ENCODE measurements around the gene SPAG9. TPM values are rescaled to one million over a fixed set of nuclear protein-coding genes. Genes with fewer than 3 reads are reported as not detected.

SPAG9 gene
- total and polyA plus RNA-seq, 2 of the 8 experiments (the other 6 are each of a cell fraction or from before 2014, with no cell fraction given), result 9.8 to 63.8 TPM

GRCh38 chr17:51034800-51035199 is 85.9 kb downstream of the SPAG9 start:
- H3K56ac ChIP-seq (replicated peaks; ENCODE audit: insufficient read length, low read depth, low read length), result no peak overlapping the region
- H2BK120ac ChIP-seq (replicated peaks; ENCODE audit: low read depth, low read length), result no peak overlapping the region
- H3K4me1 ChIP-seq (replicated peaks in 1 of 4; ENCODE audit: control insufficient read depth in 3 of 4, insufficient read depth in 4 of 4, low read length in 3 of 4), result peaks cover 0 to 5% (median 0%) of the 10 kb centered on the region in 4 experiments; a peak in 2 of 7 replicates
- no peak overlapping the region for H2BK5ac ChIP-seq (ENCODE audit: low read depth, low read length)
- H3K9me3 ChIP-seq (ENCODE audit: insufficient read depth in 2 of 2, low read depth in 1 of 2, low read length in 1 of 2), result no peaks in the 10 kb centered on the region
- FAIRE-seq (no peak), DNase-seq (ENCODE audit: low read depth in 1 of 2, low spot score in 2 of 2) (no peak)
- no peak overlapping the region for H2BK12ac ChIP-seq (ENCODE audit: low read depth, low read length)
- no peak overlapping the region for H3K4ac ChIP-seq (replicated peaks; ENCODE audit: insufficient read length, low read depth, low read length)
- H3K79me1 ChIP-seq (ENCODE audit: low read depth, low read length), result no peaks in the 10 kb centered on the region; the same call in 1 of the 2 replicates
- H3K27ac ChIP-seq (ENCODE audit: low read depth, low read length), result no peak overlapping the region
- no peak overlapping the region for H2AFZ ChIP-seq (ENCODE audit: low read length)
- no peak overlapping the region for H3K23ac ChIP-seq (ENCODE audit: insufficient read length)
- no peaks in the 10 kb centered on the region for H3K79me2 ChIP-seq (ENCODE audit: control insufficient read depth in 1 of 2, insufficient read depth in 2 of 2, low read length in 2 of 2)
- no peak overlapping the region for H4K91ac ChIP-seq (replicated peaks; ENCODE audit: insufficient read length, low read length)
- no peak overlapping the region for H3K4me2 ChIP-seq (ENCODE audit: insufficient read depth in 1 of 2, low read depth in 2 of 2, low read length in 2 of 2)
- H3K27me3 ChIP-seq (replicated peaks in 1 of 4; ENCODE audit: control insufficient read depth in 3 of 4, extremely low read depth in 1 of 4, insufficient read depth in 3 of 4, low read length in 3 of 4), result no peaks in the 10 kb centered on the region
- TF ChIP-seq CHD2 (IDR thresholded peaks at IDR 0.05; ENCODE audit: low read length) (no peak), EZH2 (IDR thresholded peaks at IDR 0.05; ENCODE audit: low read depth, low read length, severe bottlenecking) (no peak), HDAC2 (IDR thresholded peaks at IDR 0.05; ENCODE audit: borderline replicate concordance in 1 of 2, low read depth in 2 of 2, low read length in 2 of 2) (no peak), RBBP5 (IDR thresholded peaks at IDR 0.05; ENCODE audit: borderline replicate concordance, low read depth, low read length) (no peak), CBX8 (IDR thresholded peaks at IDR 0.05; ENCODE audit: borderline replicate concordance, low read depth, low read length) (no peak), KDM5A (IDR thresholded peaks at IDR 0.05; ENCODE audit: low read length) (no peak), YY1 (IDR thresholded peaks at IDR 0.05; ENCODE audit: low read depth, low read length) (no peak), SP1 (IDR thresholded peaks at IDR 0.05; ENCODE audit: low read depth, low read length) (no peak), BCL11A (IDR thresholded peaks at IDR 0.05; ENCODE audit: low read depth in 2 of 2, low read length in 2 of 2) (no peak), HDAC6 (IDR thresholded peaks at IDR 0.05; ENCODE audit: low read depth, low read length) (no peak), CBX5 (IDR thresholded peaks at IDR 0.05; ENCODE audit: low read depth, low read length) (no peak)
- H3K23me2 ChIP-seq (ENCODE audit: low read depth, low read length), result no peaks in the 10 kb centered on the region
- no peak overlapping the region for H4K8ac ChIP-seq (ENCODE audit: extremely low read depth, insufficient read depth, low read length)
- H2BK20ac ChIP-seq (ENCODE audit: low read length), result no peak overlapping the region
- H3K4me3 ChIP-seq (ENCODE audit: extremely low read depth in 1 of 4, insufficient read depth in 2 of 4, low read depth in 3 of 4, low read length in 4 of 4), result no peak overlapping the region
- WGBS, 2 experiments (ENCODE audit: extremely low coverage in 1 of 2, insufficient coverage in 1 of 2, insufficient read length in 1 of 2, insufficient replicate concordance in 2 of 2, low coverage in 1 of 2, low lambda C conversion rate in 2 of 2, missing lambda C conversion rate in 1 of 2), result 95% methylated on average over 2 of the region's 2 CpGs; no CpG with 5 or more reads in 1 of the 2 experiments
- peaks cover 0 to 6% (median 0%) of the 10 kb centered on the region in 4 experiments; a peak in 2 of 8 replicates for H3K36me3 ChIP-seq (ENCODE audit: control insufficient read depth in 2 of 4, insufficient read depth in 4 of 4, low read length in 3 of 4)
- no peak overlapping the region for H3K18ac ChIP-seq (ENCODE audit: extremely low read depth, low read length)
- ChIA-PET POLR2A (ENCODE audit: partially characterized antibody) (interaction anchor here (1.3 to 1.7 kb wide), 2 partner anchors 12 kb away, joined by 4 to 9 read pairs; no protein-coding TSS in a partner anchor), CTCF (ENCODE audit: partially characterized antibody) (interaction anchor here (0.6 to 3.1 kb wide), 3 partner anchors 11 to 34 kb away, joined by 3 to 7 read pairs (median 5); no protein-coding TSS in a partner anchor)
- no peak overlapping the region for H2AK5ac ChIP-seq (ENCODE audit: low read depth, low read length)
- no peak overlapping the region for H4K5ac ChIP-seq (ENCODE audit: insufficient read length, low read depth, low read length)
- no peaks in the 10 kb centered on the region for H4K20me1 ChIP-seq (replicated peaks in 1 of 2; ENCODE audit: control insufficient read depth in 1 of 2, insufficient read depth in 2 of 2, low read length in 2 of 2)
- H3K14ac ChIP-seq (ENCODE audit: insufficient read length), result no peak overlapping the region
- H3K9ac ChIP-seq (replicated peaks in 1 of 4; ENCODE audit: extremely low read depth in 1 of 4, low read depth in 3 of 4, low read length in 3 of 4), result no peak overlapping the region
- H2BK15ac ChIP-seq (ENCODE audit: low read length), result no peak overlapping the region

All from H1 (cell line).